ENCODE measurements around the gene TMEM119. TPM values are rescaled to one million over a fixed set of nuclear protein-coding genes. Genes with fewer than 3 reads are reported as not detected.

Gene TMEM119
- total and polyA plus RNA-seq, 10 of the 15 experiments (the other 5 are each of a cell fraction or from before 2014, with no cell fraction given): 0.11 to 0.44 (median 0.19) TPM; not detected in 5

DNA sequence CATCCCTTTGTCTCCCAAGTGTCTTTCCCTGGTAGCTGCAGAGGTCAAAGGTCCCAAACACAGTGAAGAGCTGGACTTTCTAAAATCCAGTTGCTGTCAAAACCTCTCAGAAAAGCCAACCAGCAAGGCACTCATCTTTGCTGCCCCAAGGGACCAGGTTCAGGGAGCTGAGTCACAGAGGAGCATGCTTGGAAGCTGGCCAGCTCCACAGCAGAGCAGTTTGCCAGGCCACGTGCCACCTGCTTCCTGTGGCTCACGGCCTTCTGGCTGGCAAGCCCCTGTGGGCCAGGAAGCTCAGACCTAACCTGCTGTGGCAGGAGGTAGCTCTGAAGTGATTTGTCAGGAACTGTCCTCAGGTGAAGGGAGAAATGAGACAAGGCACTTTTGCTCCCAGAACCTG lies 31.9 kb downstream of the TMEM119 start (continued):
- TF ChIP-seq, protein P1, sequence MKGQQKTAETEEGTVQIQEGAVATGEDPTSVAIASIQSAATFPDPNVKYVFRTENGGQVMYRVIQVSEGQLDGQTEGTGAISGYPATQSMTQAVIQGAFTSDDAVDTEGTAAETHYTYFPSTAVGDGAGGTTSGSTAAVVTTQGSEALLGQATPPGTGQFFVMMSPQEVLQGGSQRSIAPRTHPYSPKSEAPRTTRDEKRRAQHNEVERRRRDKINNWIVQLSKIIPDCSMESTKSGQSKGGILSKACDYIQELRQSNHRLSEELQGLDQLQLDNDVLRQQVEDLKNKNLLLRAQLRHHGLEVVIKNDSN (IDR thresholded peaks at IDR 0.05; ENCODE audit: borderline replicate concordance, extremely low read length, insufficient read depth, low read depth, low read length): peak; percentile 63
- TF ChIP-seq, protein P2, sequence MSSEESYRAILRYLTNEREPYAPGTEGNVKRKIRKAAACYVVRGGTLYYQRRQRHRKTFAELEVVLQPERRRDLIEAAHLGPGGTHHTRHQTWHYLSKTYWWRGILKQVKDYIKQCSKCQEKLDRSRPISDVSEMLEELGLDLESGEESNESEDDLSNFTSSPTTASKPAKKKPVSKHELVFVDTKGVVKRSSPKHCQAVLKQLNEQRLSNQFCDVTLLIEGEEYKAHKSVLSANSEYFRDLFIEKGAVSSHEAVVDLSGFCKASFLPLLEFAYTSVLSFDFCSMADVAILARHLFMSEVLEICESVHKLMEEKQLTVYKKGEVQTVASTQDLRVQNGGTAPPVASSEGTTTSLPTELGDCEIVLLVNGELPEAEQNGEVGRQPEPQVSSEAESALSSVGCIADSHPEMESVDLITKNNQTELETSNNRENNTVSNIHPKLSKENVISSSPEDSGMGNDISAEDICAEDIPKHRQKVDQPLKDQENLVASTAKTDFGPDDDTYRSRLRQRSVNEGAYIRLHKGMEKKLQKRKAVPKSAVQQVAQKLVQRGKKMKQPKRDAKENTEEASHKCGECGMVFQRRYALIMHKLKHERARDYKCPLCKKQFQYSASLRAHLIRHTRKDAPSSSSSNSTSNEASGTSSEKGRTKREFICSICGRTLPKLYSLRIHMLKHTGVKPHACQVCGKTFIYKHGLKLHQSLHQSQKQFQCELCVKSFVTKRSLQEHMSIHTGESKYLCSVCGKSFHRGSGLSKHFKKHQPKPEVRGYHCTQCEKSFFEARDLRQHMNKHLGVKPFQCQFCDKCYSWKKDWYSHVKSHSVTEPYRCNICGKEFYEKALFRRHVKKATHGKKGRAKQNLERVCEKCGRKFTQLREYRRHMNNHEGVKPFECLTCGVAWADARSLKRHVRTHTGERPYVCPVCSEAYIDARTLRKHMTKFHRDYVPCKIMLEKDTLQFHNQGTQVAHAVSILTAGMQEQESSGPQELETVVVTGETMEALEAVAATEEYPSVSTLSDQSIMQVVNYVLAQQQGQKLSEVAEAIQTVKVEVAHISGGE (CRISPR knock-in tag; IDR thresholded peaks at IDR 0.05): no peak
- TF ChIP-seq POLR2AphosphoS5 (IDR thresholded peaks at IDR 0.05; ENCODE audit: low read length) (peak; percentile 88; the same call in 1 of the 2 replicates), RFX5 (IDR thresholded peaks at IDR 0.05; ENCODE audit: low read depth, low read length) (no peak), ATF7 (IDR thresholded peaks at IDR 0.05; ENCODE audit: low read depth) (no peak), HDGF (IDR thresholded peaks at IDR 0.05) (0 out of 2 replicates have a peak, but pooled peaks have one; percentile 53), NFXL1 (IDR thresholded peaks at IDR 0.05; ENCODE audit: borderline replicate concordance) (no peak), NFYA (IDR thresholded peaks at IDR 0.05; ENCODE audit: borderline replicate concordance, low read depth, low read length) (no peak)
- TF ChIP-seq, protein P3, sequence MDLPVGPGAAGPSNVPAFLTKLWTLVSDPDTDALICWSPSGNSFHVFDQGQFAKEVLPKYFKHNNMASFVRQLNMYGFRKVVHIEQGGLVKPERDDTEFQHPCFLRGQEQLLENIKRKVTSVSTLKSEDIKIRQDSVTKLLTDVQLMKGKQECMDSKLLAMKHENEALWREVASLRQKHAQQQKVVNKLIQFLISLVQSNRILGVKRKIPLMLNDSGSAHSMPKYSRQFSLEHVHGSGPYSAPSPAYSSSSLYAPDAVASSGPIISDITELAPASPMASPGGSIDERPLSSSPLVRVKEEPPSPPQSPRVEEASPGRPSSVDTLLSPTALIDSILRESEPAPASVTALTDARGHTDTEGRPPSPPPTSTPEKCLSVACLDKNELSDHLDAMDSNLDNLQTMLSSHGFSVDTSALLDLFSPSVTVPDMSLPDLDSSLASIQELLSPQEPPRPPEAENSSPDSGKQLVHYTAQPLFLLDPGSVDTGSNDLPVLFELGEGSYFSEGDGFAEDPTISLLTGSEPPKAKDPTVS (IDR thresholded peaks at IDR 0.05; ENCODE audit: low read depth, low read length): no peak

Measured in GM12878 (cell line).